K562 (cell line): ENCODE results near the gene PTGR2. TPM values are rescaled to one million over a fixed set of nuclear protein-coding genes. Genes with fewer than 3 reads are reported as not detected.

Experiments
- CBX8 ChIP-seq: fragments of 200-600 bp; sonication (generic); IDR thresholded peaks from 2 replicates; pipeline ENCODE4 v1.6.1; 2012; ENCODE audit warnings: borderline replicate concordance, mixed run types, low read depth, mild to moderate bottlenecking, moderate library complexity, mixed read lengths, low read length, control low read depth, inconsistent platforms; ENCODE audit not compliant: poor library complexity, severe bottlenecking; ENCODE audit errors: extremely low read depth
- DDX20 ChIP-seq: fragments of 450-650 bp; IDR thresholded peaks from 2 replicates; pipeline ENCODE4 v1.6.1; 2016; ENCODE audit warnings: missing genetic modification characterization, low read depth, mild to moderate bottlenecking, missing compliant biosample characterization, moderate library complexity
- FOXM1 ChIP-seq, 2 experiments: fragments of 450-650 bp in 1 of 2; sonication (generic) in 1 of 2; formaldehyde crosslinking in 1 of 2; IDR thresholded peaks; 2 replicates each; pipeline versions ENCODE4 v1.6.1 to v1.9.0; 2017 to 2022; ENCODE audit warnings: low read depth in 2 of 2, mild to moderate bottlenecking in 2 of 2, missing genetic modification reagents in 1 of 2, moderate library complexity in 1 of 2
- HMG20B ChIP-seq: fragments of 250-450 bp; sonication (Bioruptor Pico); IDR thresholded peaks from 2 replicates; pipeline ENCODE4 v1.5.0; 2021; ENCODE audit warnings: mild to moderate bottlenecking
- JUNB ChIP-seq: fragments of 450-650 bp; formaldehyde crosslinking; conservative IDR thresholded peaks from 2 replicates; pipeline ENCODE4 v1.4.0; 2020; ENCODE audit warnings: mild to moderate bottlenecking
- KLF1 ChIP-seq: fragments of 450-650 bp; IDR thresholded peaks from 2 replicates; pipeline ENCODE4 v1.6.1; 2016; ENCODE audit warnings: missing genetic modification characterization, missing compliant biosample characterization
- KLF10 ChIP-seq: fragments of 250-450 bp; sonication (Bioruptor Pico); IDR thresholded peaks from 2 replicates; pipeline ENCODE4 v1.6.1; 2021; ENCODE audit warnings: matching md5 sums
- MEIS2 ChIP-seq: fragments of 450-650 bp; IDR thresholded peaks from 2 replicates; pipeline ENCODE4 v1.6.1; 2014; ENCODE audit warnings: mild to moderate bottlenecking; ENCODE audit not compliant: partially characterized antibody
- NCOR1 ChIP-seq: fragments of 450-650 bp; IDR thresholded peaks from 2 replicates; pipeline ENCODE4 v1.6.1; 2016; ENCODE audit warnings: mild to moderate bottlenecking, moderate library complexity
- NR1H2 ChIP-seq: sonication (generic); formaldehyde crosslinking; IDR thresholded peaks from 2 replicates; pipeline ENCODE4 v1.4.0; 2020; ENCODE audit warnings: mild to moderate bottlenecking, missing genetic modification reagents
- PML ChIP-seq: IDR thresholded peaks from 2 replicates; pipeline ENCODE4 v1.6.1; 2012; ENCODE audit warnings: low read length, inconsistent platforms
- POLR3G ChIP-seq: IDR thresholded peaks from 2 replicates; pipeline ENCODE4 v1.6.1; 2011; ENCODE audit not compliant: insufficient read length, insufficient replicate concordance; ENCODE audit errors: extremely low read depth
- PTBP1 ChIP-seq: fragments of 200-400 bp; formaldehyde crosslinking; IDR thresholded peaks from 2 replicates; pipeline ENCODE4 v1.6.1; 2017; ENCODE audit warnings: low read depth, low read length
- THRAP3 ChIP-seq: fragments of 450-650 bp; IDR thresholded peaks from 2 replicates; pipeline ENCODE4 v1.6.1; 2016; ENCODE audit warnings: mild to moderate bottlenecking, inconsistent platforms, borderline replicate concordance
- ZEB2 ChIP-seq: fragments of 450-650 bp; IDR thresholded peaks from 2 replicates; pipeline ENCODE4 v1.6.1; 2016
- ZFPM2 ChIP-seq: fragments of 250-450 bp; sonication (Bioruptor Pico); IDR thresholded peaks from 2 replicates; pipeline ENCODE4 v1.5.1; 2022; ENCODE audit warnings: mild to moderate bottlenecking
- ZNF133 ChIP-seq: fragments of 250-450 bp; sonication (Bioruptor Pico); IDR thresholded peaks from 2 replicates; pipeline ENCODE4 v1.4.0; 2020; ENCODE audit warnings: mild to moderate bottlenecking
- ZNF263 ChIP-seq: sonication (generic); formaldehyde crosslinking; IDR thresholded peaks from 2 replicates; pipeline ENCODE4 v1.8.0; 2022; ENCODE audit warnings: mild to moderate bottlenecking, missing genetic modification reagents, borderline replicate concordance
- ZNF311 ChIP-seq: fragments of 250-450 bp; sonication (Bioruptor Pico); IDR thresholded peaks from 2 replicates; pipeline ENCODE4 v1.4.0; 2020; ENCODE audit warnings: mild to moderate bottlenecking, moderate library complexity
- ZNF507 ChIP-seq: conservative IDR thresholded peaks from 2 replicates; pipeline ENCODE4 v1.6.1; 2017; ENCODE audit warnings: missing genetic modification characterization, missing compliant biosample characterization
- ZNF644 ChIP-seq: fragments of 200-800 bp; sonication (Bioruptor generic); IDR thresholded peaks from 2 replicates; pipeline ENCODE4 v1.6.1; 2016; ENCODE audit warnings: low read depth, missing genetic modification characterization, missing compliant biosample characterization
- polyA plus RNA-seq, 8 experiments: library from polyadenylated mRNA; depleted of rRNA in 4 of 8; stranded (reverse) in 5 of 8; unstranded in 3 of 8; fragments of >200 nt; fragmentation: Nextera tagmentation in 2 of 8; fragmentation: Illumina TruSeq in 1 of 8; extraction: Ambion mirVana in 2 of 8; extraction: Trizol in 1 of 8; gene quantifications; 2 replicates each; pipeline versions ENCODE4 v1.2.1 to v1.2.3, GENCODE V29; 2011 to 2014; ENCODE audit warnings: inconsistent platforms in 1 of 8, missing spikeins in 1 of 8
- total RNA-seq, 7 experiments: library from RNA; depleted of rRNA in 6 of 7; stranded (reverse); fragments of >200 nt in 6 of 7; fragmentation: Illumina TruSeq in 2 of 7; extraction: Trizol in 2 of 7; gene quantifications; 2 replicates each; pipeline versions ENCODE4 v1.2.1 to v1.2.3, GENCODE V29; 2011 to 2021; ENCODE audit warnings: low replicate concordance in 1 of 7
- TF ChIP-seq, protein P1 (sequence below): sonication (generic); formaldehyde crosslinking; IDR thresholded peaks from 2 replicates; pipeline ENCODE4 v1.8.0; 2022; ENCODE audit warnings: missing genetic modification reagents, mild to moderate bottlenecking, borderline replicate concordance
- TF ChIP-seq, protein P2 (sequence below), 2 experiments: IDR thresholded peaks in 1 of 2; conservative IDR thresholded peaks in 1 of 2; 2 replicates each; pipeline ENCODE4 v1.6.1; 2016; ENCODE audit warnings: low read depth in 2 of 2, mild to moderate bottlenecking in 1 of 2, missing compliant biosample characterization in 1 of 2, missing genetic modification characterization in 1 of 2, moderate library complexity in 1 of 2
- TF ChIP-seq, protein P3 (sequence below): IDR thresholded peaks from 2 replicates; pipeline ENCODE4 v1.6.1; 2016; ENCODE audit warnings: missing genetic modification characterization, missing compliant biosample characterization

PTGR2 gene
- total and polyA plus RNA-seq, 9 of the 15 experiments (the other 6 are each of a cell fraction or from before 2014, with no cell fraction given) = 7.4 to 23.0 (median 13.0) TPM

- no peak for TF ChIP-seq ZNF507 (tag)
- TF ChIP-seq DDX20 (tag) = no peak
- TF ChIP-seq ZNF133 (CRISPR knock-in tag) = no peak
- TF ChIP-seq ZEB2 = no peak
- peak; percentile 71 for TF ChIP-seq MEIS2
- no peak for TF ChIP-seq JUNB (CRISPR knock-in tag)
- TF ChIP-seq FOXM1 (IDR thresholded peaks at IDR 0.05; ENCODE audit: low read depth) = peak; percentile 55; the same call in 1 of the 2 replicates
- TF ChIP-seq FOXM1 (CRISPR knock-in tag; IDR thresholded peaks at IDR 0.05; ENCODE audit: low read depth) = no peak
- no peak for TF ChIP-seq ZNF263 (CRISPR knock-in tag)
- TF ChIP-seq PML = peak; percentile 73
- no peak for TF ChIP-seq ZNF644
- no peak for TF ChIP-seq CBX8
- TF ChIP-seq NR1H2 (CRISPR knock-in tag) = no peak
- TF ChIP-seq THRAP3 = no peak
- TF ChIP-seq PTBP1 = no peak
- TF ChIP-seq, protein P1, sequence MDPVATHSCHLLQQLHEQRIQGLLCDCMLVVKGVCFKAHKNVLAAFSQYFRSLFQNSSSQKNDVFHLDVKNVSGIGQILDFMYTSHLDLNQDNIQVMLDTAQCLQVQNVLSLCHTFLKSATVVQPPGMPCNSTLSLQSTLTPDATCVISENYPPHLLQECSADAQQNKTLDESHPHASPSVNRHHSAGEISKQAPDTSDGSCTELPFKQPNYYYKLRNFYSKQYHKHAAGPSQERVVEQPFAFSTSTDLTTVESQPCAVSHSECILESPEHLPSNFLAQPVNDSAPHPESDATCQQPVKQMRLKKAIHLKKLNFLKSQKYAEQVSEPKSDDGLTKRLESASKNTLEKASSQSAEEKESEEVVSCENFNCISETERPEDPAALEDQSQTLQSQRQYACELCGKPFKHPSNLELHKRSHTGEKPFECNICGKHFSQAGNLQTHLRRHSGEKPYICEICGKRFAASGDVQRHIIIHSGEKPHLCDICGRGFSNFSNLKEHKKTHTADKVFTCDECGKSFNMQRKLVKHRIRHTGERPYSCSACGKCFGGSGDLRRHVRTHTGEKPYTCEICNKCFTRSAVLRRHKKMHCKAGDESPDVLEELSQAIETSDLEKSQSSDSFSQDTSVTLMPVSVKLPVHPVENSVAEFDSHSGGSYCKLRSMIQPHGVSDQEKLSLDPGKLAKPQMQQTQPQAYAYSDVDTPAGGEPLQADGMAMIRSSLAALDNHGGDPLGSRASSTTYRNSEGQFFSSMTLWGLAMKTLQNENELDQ = no peak
- no peak for TF ChIP-seq KLF10 (CRISPR knock-in tag)
- TF ChIP-seq HMG20B (CRISPR knock-in tag) = no peak
- no peak for TF ChIP-seq ZNF311
- TF ChIP-seq, protein P2, sequence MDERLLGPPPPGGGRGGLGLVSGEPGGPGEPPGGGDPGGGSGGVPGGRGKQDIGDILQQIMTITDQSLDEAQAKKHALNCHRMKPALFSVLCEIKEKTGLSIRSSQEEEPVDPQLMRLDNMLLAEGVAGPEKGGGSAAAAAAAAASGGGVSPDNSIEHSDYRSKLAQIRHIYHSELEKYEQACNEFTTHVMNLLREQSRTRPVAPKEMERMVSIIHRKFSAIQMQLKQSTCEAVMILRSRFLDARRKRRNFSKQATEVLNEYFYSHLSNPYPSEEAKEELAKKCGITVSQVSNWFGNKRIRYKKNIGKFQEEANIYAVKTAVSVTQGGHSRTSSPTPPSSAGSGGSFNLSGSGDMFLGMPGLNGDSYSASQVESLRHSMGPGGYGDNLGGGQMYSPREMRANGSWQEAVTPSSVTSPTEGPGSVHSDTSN (CRISPR knock-in tag; IDR thresholded peaks at IDR 0.05; ENCODE audit: low read depth) = no peak
- TF ChIP-seq, protein P2 (tag; conservative IDR thresholded peaks at IDR 0.05; ENCODE audit: low read depth) = peak; percentile 56; the same call in 1 of the 2 replicates
- TF ChIP-seq KLF1 (tag) = no peak
- TF ChIP-seq, protein P3, sequence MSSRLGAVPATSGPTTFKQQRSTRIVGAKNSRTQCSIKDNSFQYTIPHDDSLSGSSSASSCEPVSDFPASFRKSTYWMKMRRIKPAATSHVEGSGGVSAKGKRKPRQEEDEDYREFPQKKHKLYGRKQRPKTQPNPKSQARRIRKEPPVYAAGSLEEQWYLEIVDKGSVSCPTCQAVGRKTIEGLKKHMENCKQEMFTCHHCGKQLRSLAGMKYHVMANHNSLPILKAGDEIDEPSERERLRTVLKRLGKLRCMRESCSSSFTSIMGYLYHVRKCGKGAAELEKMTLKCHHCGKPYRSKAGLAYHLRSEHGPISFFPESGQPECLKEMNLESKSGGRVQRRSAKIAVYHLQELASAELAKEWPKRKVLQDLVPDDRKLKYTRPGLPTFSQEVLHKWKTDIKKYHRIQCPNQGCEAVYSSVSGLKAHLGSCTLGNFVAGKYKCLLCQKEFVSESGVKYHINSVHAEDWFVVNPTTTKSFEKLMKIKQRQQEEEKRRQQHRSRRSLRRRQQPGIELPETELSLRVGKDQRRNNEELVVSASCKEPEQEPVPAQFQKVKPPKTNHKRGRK (tag) = no peak
- TF ChIP-seq POLR3G = no peak
- no peak for TF ChIP-seq ZFPM2 (CRISPR knock-in tag)
- TF ChIP-seq NCOR1 = peak; percentile 83
Measured at GRCh38 chr14:73861073-73861472, 9.4 kb downstream of the PTGR2 start (continued).
